Measurements from ENCODE around the gene DNAJB11.
"Not testable (repeated sequence)": the region's sequence is repeated elsewhere in the genome, so short reads cannot be mapped to it uniquely, and the experiment has no call there.

Gene DNAJB11

DNA sequence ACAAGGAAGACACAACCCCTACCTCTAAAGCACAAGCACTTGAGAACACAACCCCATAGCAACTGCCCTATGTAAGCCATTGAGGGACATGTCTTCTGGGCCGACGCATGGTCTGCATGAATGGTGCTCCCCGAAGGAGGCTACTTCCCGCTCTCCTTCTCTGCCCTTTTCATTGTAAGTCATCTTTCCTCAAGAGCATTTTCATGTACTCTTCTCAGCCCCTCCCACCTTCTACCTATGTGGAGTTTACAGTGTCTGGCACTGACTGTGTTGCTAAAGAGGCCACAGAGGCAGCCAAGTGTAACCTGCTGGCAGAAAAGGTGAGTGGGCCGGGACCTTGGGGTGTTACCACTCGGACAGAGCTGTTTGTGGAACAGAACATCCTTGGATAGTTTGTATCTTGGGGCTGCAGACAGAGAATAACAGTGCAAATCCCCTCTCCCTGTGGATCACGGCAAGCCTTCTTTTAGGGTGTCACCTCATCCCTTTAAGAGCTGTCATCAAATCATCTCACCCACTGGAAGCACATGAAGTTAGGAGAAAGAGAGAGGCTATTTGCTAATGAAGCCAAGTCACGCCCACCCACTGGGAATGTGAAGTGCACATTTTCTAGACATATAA, 47.9 kb downstream of the DNAJB11 start:
- no peak for DNase-seq (ENCODE audit: low spot score)

DNA sequence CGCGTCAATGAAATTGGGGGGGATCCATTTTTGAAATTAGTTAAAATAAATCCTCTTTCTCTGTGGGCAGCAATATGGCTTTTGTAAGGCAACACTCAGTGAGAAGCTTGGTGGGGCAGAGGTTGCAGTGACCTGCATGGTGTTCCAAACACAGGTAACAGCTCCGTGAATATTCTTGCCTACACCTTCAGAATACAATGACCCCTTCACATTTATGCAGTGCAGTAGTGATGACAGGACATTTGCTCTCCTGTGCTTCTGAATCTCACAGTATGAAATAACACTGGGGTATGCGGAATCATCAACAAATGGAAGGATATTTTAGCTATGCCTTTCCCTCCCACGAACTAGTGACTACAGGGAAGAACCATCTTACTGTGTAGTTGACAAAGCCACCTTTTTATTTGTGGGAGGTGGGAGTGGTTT, 49.3 kb downstream of the DNAJB11 start:
- DNase-seq (ENCODE audit: low spot score): no peak

GRCh38 chr3:186620213-186621092, 49.9 kb downstream of the DNAJB11 start:
- no peak for DNase-seq (ENCODE audit: low spot score)

DNA sequence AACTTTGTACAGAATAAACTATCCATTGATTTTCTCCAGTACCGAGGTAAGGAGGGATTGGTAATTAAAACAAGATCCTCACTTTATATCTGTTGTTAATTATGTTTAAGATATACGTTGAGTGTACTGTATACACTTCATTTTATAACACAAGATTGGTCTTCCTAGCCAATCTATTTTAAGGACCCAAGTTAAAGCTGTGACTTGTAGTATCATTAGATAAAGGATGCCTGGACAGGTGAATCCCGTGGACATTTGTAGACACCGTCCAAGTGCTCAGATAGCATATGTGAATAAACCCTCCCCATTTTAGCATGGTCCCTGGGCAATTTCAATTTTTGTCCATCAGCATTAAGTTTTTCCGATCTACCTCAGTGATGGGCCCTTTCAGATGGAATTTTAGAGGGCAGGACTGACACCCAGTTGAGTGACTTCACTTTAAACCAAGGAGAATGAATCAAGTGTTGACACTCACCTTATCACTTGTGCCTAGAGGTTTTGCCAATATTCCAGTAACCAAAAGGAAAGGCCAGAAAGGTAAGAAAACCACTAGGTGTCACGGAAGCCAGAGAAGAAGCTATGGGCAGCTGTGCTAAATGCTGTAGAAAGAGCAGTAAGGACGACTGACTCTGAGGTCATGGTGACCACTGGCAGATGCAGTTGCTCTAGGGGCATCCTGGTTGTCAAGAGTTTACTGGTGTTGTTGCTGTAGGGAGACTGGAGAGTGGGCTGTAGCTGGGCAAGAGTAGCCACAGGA, 51.6 kb downstream of the DNAJB11 start:
- DNase-seq (ENCODE audit: low spot score): no peak

- DNase-seq (ENCODE audit: low spot score): no peak
Observed at GRCh38 chr3:186622651-186623310, 52.3 kb downstream of the DNAJB11 start.

DNA sequence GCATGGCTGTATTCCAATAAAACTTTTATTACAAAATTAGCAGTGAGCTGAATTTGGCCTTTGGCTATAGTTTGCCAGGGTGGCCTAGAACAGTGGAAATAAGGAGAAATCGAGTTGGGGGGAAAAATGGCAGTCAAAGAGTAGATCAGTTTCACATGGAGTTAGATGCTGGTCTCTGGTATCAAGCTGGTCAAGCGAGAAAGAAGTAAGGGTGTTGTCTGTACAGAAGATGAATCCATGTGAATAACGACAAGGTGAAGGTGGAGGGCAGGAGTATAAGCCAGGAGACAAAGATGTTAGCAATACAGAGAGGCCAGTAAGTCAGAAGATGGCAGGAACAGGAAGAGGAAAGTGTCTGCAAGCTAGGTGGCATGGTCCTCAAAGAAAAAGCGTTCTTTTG, 54.1 kb downstream of the DNAJB11 start:
- DNase-seq (ENCODE audit: low spot score): no peak

DNA sequence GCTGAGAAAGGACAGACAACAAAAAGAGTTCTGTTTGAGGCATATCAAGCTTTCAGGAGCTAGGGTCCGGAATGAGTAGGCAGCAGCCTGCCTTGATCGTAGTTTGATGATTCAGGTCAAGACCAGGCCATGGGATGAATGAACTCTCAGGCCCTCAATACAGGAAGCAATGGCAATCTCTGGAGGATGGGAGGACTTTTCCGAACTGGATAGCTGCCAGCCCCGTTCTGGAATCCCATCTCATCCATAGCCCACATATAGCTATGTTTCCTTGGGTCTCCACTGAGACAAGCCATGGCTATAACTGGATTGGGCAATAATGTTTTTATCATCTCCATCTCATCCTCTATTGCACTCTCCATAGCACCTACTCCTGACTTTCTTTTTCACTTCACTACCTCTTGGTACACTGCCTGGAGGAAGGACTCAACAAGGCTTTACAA, 55.1 kb downstream of the DNAJB11 start:
- DNase-seq (ENCODE audit: low spot score): no peak

- DNase-seq (ENCODE audit: low spot score): no peak
Observed at GRCh38 chr3:186626254-186626847, 55.8 kb downstream of the DNAJB11 start.

DNA sequence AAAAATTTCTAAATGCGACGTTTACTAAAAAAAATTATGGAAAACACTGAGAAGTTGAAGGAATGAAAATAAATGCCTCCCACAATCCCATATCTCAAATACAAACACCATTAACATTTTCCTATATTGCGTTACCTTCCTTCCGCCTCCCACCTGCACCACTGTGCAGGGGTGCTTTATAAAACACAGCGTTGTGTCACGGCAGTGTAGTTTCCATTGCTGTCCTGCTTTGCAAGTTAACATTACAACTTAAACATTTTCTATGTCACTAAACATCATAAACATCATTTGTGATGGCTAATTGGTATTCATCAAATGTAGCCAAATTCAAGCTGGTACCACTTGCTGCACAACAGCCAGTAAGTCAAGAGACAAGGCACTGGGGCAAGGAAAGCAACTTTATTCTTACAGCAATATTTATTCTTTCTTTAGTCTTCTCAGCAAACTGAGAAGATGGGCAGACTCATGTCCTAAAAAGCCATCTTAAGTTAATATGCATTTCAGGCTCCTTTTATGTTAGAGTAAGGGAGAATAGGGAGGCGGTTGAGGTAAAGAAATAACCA, 57.4 kb downstream of the DNAJB11 start:
- no peak for DNase-seq (ENCODE audit: low spot score)

DNA sequence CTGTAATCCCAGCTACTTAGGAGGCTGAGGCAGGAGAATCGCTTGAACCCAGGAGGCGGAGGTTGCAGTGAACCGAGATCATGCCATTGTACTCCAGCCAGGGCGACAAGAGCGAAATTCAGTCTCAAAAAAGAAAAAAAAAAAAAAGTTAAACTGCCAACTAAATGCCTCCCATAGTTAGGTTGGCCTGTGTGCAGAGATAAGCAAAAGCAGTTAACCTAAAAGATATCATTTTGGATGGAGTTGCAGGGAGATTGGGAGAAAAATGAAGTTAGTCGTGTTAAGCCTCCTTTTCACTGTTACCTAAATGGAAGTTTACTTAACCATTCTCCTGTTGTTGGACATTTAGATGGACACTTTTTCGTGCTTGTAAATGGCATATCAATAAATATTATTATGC, 58.2 kb downstream of the DNAJB11 start:
- no peak for DNase-seq (ENCODE audit: low spot score)

DNA sequence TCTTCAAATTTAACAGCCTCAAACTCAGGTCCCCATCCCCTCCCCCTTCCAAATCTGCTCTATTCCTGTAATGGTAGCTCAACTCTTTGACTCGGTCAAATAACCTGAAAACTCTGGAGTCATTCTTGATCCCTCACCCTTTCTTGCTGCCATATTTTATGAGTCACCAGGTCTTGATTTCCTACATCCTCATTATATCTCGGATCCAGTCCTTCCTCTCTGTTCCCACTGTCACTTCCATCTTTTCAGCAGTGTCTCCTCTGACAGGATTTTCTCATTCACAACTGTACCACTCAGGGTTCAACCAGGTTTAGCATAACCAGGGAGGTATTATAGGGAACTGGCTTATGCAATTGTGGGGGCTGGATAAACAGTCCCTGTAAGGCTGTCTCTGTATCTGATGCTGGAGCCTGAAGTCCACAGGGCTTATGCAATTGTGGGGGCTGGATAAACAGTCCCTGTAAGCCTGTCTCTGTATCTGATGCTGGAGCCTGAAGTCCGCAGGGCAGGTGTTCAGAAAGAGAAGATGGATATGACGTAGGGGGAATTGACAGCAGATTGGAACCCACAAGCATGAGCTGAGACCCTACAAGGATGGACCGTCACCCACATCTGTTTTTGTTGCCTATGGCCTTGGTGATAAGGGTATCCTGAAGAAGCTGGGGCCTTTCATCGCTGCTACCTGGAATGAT, 60.6 kb downstream of the DNAJB11 start:
- no peak for DNase-seq (ENCODE audit: low spot score)

DNA sequence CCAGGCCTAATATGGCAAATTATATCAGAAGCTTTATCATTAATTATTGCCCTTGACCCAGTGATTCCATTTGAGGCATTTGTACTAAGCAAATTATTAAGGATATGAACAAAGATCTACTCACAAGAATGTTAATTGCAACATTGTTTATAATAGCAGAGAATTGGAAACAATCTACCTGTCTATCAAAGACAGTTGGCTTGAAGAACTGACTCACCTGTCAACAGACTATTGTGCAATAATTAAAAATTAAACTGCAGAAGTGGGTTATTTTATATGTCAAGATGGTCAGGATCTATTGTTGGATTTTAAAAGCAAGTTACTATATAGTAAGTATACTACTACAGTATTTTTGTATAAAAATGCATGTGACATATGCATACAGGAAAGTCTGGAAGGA, 63.0 kb downstream of the DNAJB11 start:
- DNase-seq (ENCODE audit: low spot score): no peak

- not testable (repeated sequence) for DNase-seq (ENCODE audit: low spot score)
Observed at GRCh38 chr3:186634207-186634606, 63.7 kb downstream of the DNAJB11 start.
